Sciatic nerve (tissue), 2 donors: ENCODE data around the gene SLC16A10. TPM values are rescaled to one million over a fixed set of nuclear protein-coding genes. Genes with fewer than 3 reads are reported as not detected.
"Not testable (repeated sequence)": the region's sequence is repeated elsewhere in the genome, so short reads cannot be mapped to it uniquely, and the experiment has no call there.

Source experiments
- ATAC-seq: fragments of 200-7000 bp; cut with Tn5 transposase; one replicate; pipeline ENCODE4 v1.9.1; 2020; ENCODE audit warnings: mild to moderate bottlenecking, moderate library complexity
- DNase-seq: peaks from one replicate; pipeline ENCODE4 v3.0.0-alpha.2; 2020; ENCODE audit warnings: low spot score
- intact Hi-C: fragments of 100-400 bp; cut with DNase I; formaldehyde crosslinking; loops from one replicate; pipeline ENCODE4 v1.14.2; 2022
- total RNA-seq: library from RNA; stranded (reverse); fragmentation: NEBNext Ultra II Directional; extraction: Animal tissue kit (Norgen Biotek cat#: 25700); gene quantifications from one replicate; pipeline ENCODE4 v1.2.1, GENCODE V29; 2021
- donor health status: DM: no; HTN: no; CAD: no.
- donor health status: DM: no; HTN: no; CAD: no.

The SLC16A10 gene, protein sequence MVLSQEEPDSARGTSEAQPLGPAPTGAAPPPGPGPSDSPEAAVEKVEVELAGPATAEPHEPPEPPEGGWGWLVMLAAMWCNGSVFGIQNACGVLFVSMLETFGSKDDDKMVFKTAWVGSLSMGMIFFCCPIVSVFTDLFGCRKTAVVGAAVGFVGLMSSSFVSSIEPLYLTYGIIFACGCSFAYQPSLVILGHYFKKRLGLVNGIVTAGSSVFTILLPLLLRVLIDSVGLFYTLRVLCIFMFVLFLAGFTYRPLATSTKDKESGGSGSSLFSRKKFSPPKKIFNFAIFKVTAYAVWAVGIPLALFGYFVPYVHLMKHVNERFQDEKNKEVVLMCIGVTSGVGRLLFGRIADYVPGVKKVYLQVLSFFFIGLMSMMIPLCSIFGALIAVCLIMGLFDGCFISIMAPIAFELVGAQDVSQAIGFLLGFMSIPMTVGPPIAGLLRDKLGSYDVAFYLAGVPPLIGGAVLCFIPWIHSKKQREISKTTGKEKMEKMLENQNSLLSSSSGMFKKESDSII
- total RNA-seq: 3.1 TPM

- intact Hi-C loops: no loop called here
- DNase-seq (peak; percentile 68), ATAC-seq (peak; percentile 65)
Measured at GRCh38 chr6:111087106-111087835, at the start of gene SLC16A10. TSS of gene SLC16A10 (plus strand) at chr6:111087503. CDS start at chr6:111087753, 250 bp downstream.

GRCh38 chr6:111038534-111039252 lies 48.6 kb upstream of the SLC16A10 start:
- no peak for ATAC-seq
- intact Hi-C loops: no loop called here
- DNase-seq: no peak

DNA sequence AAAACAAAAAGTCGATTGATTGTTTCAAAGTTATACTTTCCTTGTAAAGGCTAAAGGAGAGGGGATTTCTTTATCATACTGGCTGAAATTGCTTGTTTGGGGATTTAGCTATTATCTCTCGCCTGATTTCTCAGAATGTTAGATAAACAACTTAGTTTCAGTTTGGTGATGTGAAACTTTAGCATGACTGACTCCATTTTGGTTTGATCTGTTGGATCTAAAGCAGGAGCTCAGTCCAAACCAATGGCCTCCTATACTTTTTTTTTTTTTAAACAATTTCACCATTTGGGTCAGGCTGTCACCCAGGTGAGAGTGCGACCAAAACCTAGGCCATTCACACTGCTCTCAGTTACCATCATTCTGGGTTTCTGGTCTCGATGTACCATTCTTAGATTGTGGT lies 45.4 kb upstream of the SLC16A10 start:
- no peak for DNase-seq
- intact Hi-C loops: no loop called here
- no peak for ATAC-seq

GRCh38 chr6:111047244-111047643 lies 40.1 kb upstream of the SLC16A10 start:
- DNase-seq (no peak), ATAC-seq (no peak)
- intact Hi-C loops: no loop called here

DNA sequence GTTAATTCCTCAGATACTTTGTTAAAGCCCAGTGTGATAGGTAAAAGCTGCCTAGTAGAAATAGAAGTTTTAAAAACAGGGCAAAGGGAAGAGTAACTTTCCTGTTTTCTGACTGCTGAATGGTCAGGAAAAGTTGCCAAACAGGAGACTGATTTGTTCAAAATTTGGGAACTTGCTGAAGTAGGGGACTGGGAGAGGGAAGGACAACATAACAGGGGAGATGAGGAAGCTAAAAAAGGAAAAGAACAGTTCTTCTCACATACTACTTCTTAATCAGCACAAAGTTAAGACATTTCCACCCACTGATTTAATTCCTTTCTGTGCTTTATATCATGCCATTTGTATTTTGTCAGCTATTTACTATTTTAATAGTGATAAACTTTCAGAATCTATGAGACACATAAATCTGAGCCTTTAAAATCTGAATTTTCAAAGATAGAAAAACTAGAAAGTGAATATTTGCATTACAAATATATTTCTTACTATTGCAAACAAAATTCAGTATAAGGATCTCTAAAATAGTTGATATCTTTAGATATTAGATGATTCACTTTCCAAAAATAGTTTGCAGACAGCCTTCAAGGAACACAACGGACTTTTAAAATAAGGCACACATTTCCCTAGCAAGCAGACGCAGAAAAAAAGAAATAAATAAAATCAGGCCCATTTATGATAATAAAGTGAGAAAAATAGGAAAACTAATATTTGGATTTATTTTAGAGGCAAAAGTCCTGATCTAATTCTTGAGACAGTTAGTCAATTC lies 36.9 kb upstream of the SLC16A10 start:
- intact Hi-C loops: no loop called here
- ATAC-seq (no peak), DNase-seq (no peak)

- intact Hi-C loops: no loop called here
- DNase-seq (no peak), ATAC-seq (no peak)
Measured at GRCh38 chr6:111052171-111052570, 35.1 kb upstream of the SLC16A10 start.

DNA sequence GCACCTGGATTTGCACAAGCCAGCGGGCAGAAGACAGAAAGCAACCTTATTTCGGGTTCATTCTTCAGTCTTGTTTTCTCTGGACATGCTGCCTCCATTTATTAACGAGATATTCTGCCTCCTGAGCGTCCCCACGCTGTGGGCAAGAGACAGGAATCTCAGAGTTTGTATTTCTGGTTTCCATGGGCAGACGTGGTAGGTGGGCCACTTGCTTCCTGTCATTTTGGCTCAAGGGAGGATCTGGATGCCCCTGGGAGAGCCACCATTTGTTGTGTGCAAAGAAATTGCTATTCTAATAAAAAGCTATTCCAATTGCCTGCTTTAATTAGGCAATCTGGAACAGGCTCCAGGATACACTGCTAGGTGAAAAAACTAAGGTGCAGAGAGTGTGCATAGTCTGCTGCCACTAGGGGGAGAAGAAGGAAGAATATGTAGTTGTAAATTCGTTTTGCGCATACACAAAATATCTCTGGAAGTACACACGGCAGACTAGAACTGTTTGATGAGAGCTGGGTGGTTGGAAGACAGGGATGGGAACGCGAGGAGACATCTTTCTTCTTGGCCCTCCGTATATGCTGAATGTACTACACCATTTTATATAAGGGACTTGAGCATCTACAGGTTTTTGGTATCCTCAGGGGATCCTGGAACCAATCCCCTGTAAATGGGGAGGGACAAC lies 30.1 kb upstream of the SLC16A10 start:
- intact Hi-C loops: no loop called here
- DNase-seq (no peak), ATAC-seq (peak; percentile 41)

DNA sequence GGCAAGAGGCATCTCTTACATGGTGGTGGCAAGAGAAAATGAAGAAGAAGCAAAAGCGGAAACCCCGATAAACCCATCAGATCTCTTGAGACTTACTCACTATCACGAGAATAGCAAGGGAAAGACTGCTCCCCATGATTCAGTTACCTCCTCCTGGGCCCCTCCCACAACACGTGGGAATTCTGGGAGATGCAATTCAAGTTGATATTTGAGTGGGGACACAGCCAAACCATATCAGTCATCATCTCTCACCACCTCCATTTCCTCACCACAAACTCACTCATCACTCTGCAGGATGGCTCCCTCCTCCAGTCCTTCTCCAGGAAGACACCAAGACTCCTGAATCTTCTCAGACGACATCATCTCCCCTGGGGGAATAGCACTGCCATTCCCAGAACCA lies 25.8 kb upstream of the SLC16A10 start:
- ATAC-seq: no peak
- intact Hi-C loops: no loop called here
- DNase-seq: no peak

DNA sequence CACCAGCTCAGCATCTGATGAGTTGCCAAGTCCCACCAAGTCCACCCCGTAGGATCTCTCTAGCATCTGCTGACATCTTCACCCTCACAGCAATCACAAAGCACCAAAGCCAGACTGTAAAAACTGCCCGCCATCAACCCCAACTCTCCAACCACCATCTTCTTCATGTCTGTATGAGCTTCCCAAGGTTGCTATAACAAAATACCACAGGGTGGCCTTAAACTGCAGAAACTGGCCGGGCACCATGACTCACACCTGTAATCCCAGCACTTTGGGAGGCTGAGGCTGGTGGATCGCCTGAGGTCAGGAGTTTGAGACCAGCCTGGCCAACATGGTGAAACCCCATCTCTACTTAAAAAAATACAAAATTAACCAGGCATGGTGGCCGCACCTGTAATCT lies 25.3 kb upstream of the SLC16A10 start:
- not testable (repeated sequence) for DNase-seq, ATAC-seq

GRCh38 chr6:111062860-111063259 lies 24.4 kb upstream of the SLC16A10 start:
- ATAC-seq, intact Hi-C loops, DNase-seq: not testable (repeated sequence)

More for the DNA sequence above, 25.3 kb upstream of the SLC16A10 start:
- intact Hi-C loops: not testable (repeated sequence)

GRCh38 chr6:111068109-111068865 lies 19.0 kb upstream of the SLC16A10 start:
- DNase-seq: no peak
- intact Hi-C loops: no loop called here
- ATAC-seq: no peak

DNA sequence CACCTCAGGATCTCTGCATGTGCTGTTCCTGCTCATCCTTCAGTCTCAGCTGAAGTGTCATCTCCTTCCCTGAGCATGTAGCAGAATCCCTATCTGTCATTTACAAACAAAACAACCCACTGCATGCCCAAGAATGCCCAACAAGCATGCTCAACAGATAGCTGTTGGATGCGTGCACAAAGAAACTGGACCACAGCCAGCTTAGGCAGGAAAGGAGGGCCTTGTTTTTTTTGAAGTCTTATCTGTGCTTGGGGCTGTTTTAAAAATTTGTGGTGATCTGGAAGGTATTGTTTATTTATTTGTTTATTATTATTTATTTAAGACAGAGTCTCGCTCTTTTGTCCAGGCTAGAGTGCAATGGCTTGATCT lies 18.5 kb upstream of the SLC16A10 start:
- intact Hi-C loops: no loop called here
- ATAC-seq (no peak), DNase-seq (no peak)

DNA sequence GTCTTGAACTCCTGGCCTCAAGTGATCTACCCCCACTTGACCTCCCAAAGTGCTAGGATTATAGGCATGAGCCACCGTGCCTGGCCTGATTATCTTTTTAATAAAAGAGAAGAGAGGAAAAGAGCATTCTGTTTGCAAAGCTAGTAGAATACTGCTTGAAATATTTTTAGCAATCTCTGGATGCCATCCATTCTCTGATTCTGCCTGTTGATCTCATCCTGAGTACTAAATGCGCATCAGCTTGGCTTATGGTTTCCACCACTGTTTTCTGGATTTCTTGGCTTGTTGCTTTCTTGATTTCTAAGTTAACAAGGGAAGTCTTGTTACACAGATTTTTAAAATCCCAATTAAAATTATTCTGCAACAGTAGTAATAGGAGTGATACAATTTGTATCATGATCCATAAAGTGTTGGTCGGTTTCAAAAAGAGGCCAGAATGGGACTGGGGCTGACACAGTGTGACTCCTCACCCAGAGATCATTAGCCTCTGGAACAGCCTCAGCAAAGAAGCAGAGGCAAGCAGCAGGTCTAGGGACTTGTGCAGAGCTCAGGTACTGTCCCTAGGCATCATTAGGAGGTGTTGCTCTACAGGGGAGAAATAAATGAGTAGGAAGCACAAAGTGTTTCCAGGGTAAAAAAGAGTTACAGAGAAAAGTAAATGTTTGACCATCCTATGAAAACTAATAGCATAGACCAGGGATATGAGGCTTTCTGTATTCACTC lies 17.8 kb upstream of the SLC16A10 start:
- intact Hi-C loops: no loop called here
- no peak for DNase-seq
- no peak for ATAC-seq

GRCh38 chr6:111070105-111071005 lies 16.9 kb upstream of the SLC16A10 start:
- DNase-seq (no peak), ATAC-seq (no peak)
- intact Hi-C loops: no loop called here

DNA sequence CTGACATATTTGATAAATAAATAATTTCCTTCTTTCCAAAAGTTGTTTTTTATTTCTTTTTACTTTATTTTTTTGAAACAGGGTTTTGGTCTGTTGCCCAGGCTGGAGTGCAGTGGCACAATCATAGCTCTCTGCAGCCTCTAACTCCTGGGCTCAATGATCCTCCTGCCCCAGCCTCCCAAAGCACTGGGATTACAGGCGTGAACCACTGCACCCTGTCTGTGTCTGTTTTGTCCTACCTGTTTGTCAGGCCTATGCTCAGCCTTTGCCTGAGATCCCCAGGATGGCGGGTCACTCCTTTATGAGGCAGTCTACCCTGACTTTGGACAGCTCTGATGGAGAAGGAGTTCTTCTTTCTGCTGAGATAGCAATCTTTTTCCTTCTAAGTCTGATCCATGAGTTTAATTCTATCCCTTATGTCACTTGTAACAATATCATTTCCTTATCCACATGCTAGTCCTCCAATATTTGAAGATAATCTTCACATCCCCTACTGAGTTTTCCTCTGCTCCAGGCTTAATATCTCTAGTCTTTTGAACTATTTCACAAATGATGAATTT lies 14.4 kb upstream of the SLC16A10 start:
- intact Hi-C loops: no loop called here
- no peak for DNase-seq

GRCh38 chr6:111074311-111074710 lies 13.0 kb upstream of the SLC16A10 start:
- intact Hi-C loops: no loop called here
- no peak for ATAC-seq
- DNase-seq: no peak

More for the DNA sequence above, 14.4 kb upstream of the SLC16A10 start:
- no peak for ATAC-seq
